B cell (primary cell): ENCODE measurements around the gene CHADL. TPM values are rescaled to one million over a fixed set of nuclear protein-coding genes. Genes with fewer than 3 reads are reported as not detected.

ENCODE experiments used
- ATAC-seq: fragments of 200-7000 bp; cut with Tn5 transposase; one replicate; pipeline ENCODE4 v1.10.0; 2021; ENCODE audit warnings: low read depth, mild to moderate bottlenecking, moderate number of reproducible peaks, moderate library complexity
- CTCF ChIA-PET: fragments of 350-600 bp; sonication (Branson Sonifier 250); formaldehyde crosslinking; loops from one replicate; lab custom pipeline; 2021; ENCODE audit warnings: antibody characterized with exemption, inconsistent platforms; lab: Charles Lee
- POLR2A ChIA-PET: fragments of 350-600 bp; sonication (Branson Sonifier 250); formaldehyde crosslinking; loops from one replicate; lab custom pipeline; 2021; ENCODE audit warnings: antibody characterized with exemption; lab: Charles Lee
- DNase-seq: peaks from one replicate; pipeline ENCODE4 v3.0.0; 2013
- H2AFZ ChIP-seq: 2 replicates; pipeline ENCODE4 v1.6.1; 2012; ENCODE audit warnings: mild to moderate bottlenecking, low read depth, low read length; ENCODE audit not compliant: insufficient read depth, poor library complexity, severe bottlenecking
- H3K27ac ChIP-seq, 2 donors: 1 replicate in 1 of 2; 2 replicates in 1 of 2; pipeline ENCODE4 v1.5.1; 2012 to 2013; ENCODE audit warnings: low read length in 2 of 2, mild to moderate bottlenecking in 2 of 2, moderate library complexity in 1 of 2
- H3K27me3 ChIP-seq, 4 experiments: fragments of 200-600 bp in 1 of 4; sonication (generic) in 1 of 4; replicated peaks in 1 of 4; 1 replicate in 2 of 4; 2 replicates in 2 of 4; pipeline versions ENCODE4 v1.6.1 to v1.7.0; 2013 to 2016; ENCODE audit warnings: low read length in 3 of 4, mild to moderate bottlenecking in 2 of 4, mixed read lengths in 1 of 4, moderate library complexity in 1 of 4; ENCODE audit not compliant: insufficient read depth in 4 of 4, control insufficient read depth in 3 of 4; ENCODE audit errors: control extremely low read depth in 1 of 4
- H3K36me3 ChIP-seq, 2 experiments: replicated peaks in 1 of 2; 1 replicate in 1 of 2; 2 replicates in 1 of 2; pipeline versions ENCODE4 v1.6.1 to v1.7.1; 2013; ENCODE audit warnings: low read length in 1 of 2; ENCODE audit not compliant: insufficient read depth in 2 of 2, control insufficient read depth in 1 of 2; ENCODE audit errors: control extremely low read depth in 1 of 2, extremely low read depth in 1 of 2
- H3K4me1 ChIP-seq, 2 donors: fragments of 200-600 bp in 1 of 2; sonication (generic) in 1 of 2; 1 replicate in 1 of 2; 2 replicates in 1 of 2; pipeline versions ENCODE4 v1.5.1 to v1.6.1; 2013 to 2017; ENCODE audit warnings: low read length in 2 of 2; ENCODE audit not compliant: control insufficient read depth in 2 of 2, insufficient read depth in 2 of 2
- H3K4me2 ChIP-seq: replicated peaks from 2 replicates; pipeline ENCODE3; 2012; ENCODE audit warnings: mild to moderate bottlenecking, low read depth, low read length; ENCODE audit not compliant: poor library complexity, severe bottlenecking
- H3K4me3 ChIP-seq, 5 experiments: fragments of 200-600 bp in 1 of 5; sonication (generic) in 1 of 5; 1 replicate in 3 of 5; 2 replicates in 2 of 5; pipeline versions ENCODE4 v1.5.1 to v1.7.0; 2011 to 2016; ENCODE audit warnings: low read length in 4 of 5, mild to moderate bottlenecking in 4 of 5, low read depth in 2 of 5, control low read depth in 1 of 5, moderate library complexity in 1 of 5; ENCODE audit not compliant: insufficient read depth in 1 of 5; ENCODE audit errors: control extremely low read depth in 1 of 5, extremely low read depth in 1 of 5
- H3K79me2 ChIP-seq: fragments of 200-600 bp; sonication (generic); one replicate; pipeline ENCODE4 v1.6.0; 2016; ENCODE audit warnings: low read length; ENCODE audit not compliant: control insufficient read depth, insufficient read depth
- H3K9ac ChIP-seq: fragments of 200-600 bp; sonication (generic); 2 replicates; pipeline ENCODE4 v1.6.1; 2017; ENCODE audit warnings: mild to moderate bottlenecking, low read length, moderate library complexity
- H3K9me3 ChIP-seq, 3 donors: one replicate each; pipeline versions ENCODE4 v1.6.1 to v1.7.1; 2013; ENCODE audit warnings: low read length in 2 of 3; ENCODE audit not compliant: control insufficient read depth in 2 of 3, insufficient read depth in 1 of 3; ENCODE audit errors: control extremely low read depth in 1 of 3
- H4K20me1 ChIP-seq: 2 replicates; pipeline ENCODE4 v1.6.0; 2012; ENCODE audit warnings: mild to moderate bottlenecking, low read length; ENCODE audit not compliant: insufficient read depth, control insufficient read depth, poor library complexity, severe bottlenecking
- H3K27ac Mint-ChIP-seq: one replicate; pipeline ENCODE4 v1.8.0; 2021; ENCODE audit warnings: mixed read lengths
- H3K27me3 Mint-ChIP-seq: one replicate; pipeline ENCODE4 v1.8.0; 2021; ENCODE audit warnings: mixed read lengths
- H3K4me1 Mint-ChIP-seq: one replicate; pipeline ENCODE4 v1.8.0; 2021; ENCODE audit warnings: mixed read lengths
- H3K4me3 Mint-ChIP-seq: one replicate; pipeline ENCODE4 v1.8.0; 2021; ENCODE audit warnings: mixed read lengths
- H3K9me3 Mint-ChIP-seq: one replicate; pipeline ENCODE4 v1.8.0; 2022; ENCODE audit warnings: mixed read lengths; ENCODE audit not compliant: insufficient read depth
- EZH2 ChIP-seq: IDR thresholded peaks from 2 replicates; pipeline ENCODE4 v1.6.1; 2012; ENCODE audit warnings: borderline replicate concordance, low read depth, mild to moderate bottlenecking, moderate library complexity, low read length; ENCODE audit not compliant: insufficient read depth, poor library complexity, severe bottlenecking
- WGBS: methylation state at CpG from one replicate; pipeline ENCODE4 v1.1.5; 2013; ENCODE audit warnings: missing lambda C conversion rate; ENCODE audit not compliant: insufficient coverage; 5-methylcytosine and 5-hydroxymethylcytosine counted together
- intact Hi-C: fragments of 100-400 bp; cut with micrococcal nuclease; formaldehyde crosslinking; loops from one replicate; pipeline ENCODE4 v1.10.0; 2022
- polyA plus RNA-seq: library from polyadenylated mRNA; depleted of rRNA; stranded (reverse); fragments of >200 nt; gene quantifications from 2 replicates; pipeline ENCODE4 v1.2.3, GENCODE V29; 2012
- total RNA-seq, 2 donors: library from RNA; stranded (reverse); fragments of 120-200 nt in 1 of 2; gene quantifications; 1 replicate in 1 of 2; 2 replicates in 1 of 2; pipeline versions ENCODE4 v1.2.3 to v1.2.4, GENCODE V29; 2013 to 2022
- TF ChIP-seq, protein P1 (sequence below): fragments of 200-600 bp; IDR thresholded peaks from one replicate; pipeline ENCODE4 v1.8.0; 2022; ENCODE audit warnings: antibody characterized with exemption, mild to moderate bottlenecking

CHADL gene
- total and polyA plus RNA-seq, 2 donors (not counting 1 experiment from before 2014, with no cell fraction given), result 0.07 to 0.59 TPM

DNA sequence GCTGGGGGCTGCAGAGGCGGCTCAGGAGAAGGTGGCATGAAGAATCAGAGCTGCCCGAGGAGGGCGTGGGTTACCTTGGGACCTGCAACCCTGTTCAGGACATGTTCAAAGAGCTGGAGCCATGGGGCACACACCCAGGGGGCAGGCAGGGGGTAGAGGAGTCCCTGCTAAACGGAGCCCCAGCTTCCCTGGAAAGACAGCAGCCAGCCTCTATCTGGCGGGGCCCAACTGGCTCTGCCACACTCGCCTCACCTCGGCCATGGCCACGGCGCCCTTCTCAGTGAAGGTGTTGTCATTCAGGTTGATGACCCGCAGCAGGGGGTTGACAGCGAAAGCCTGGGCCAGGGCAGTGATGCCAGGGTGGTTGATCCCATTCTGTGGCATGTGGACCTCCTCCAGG is 17.0 kb upstream of the CHADL start:
- 95% methylated on average over 11 of the region's 11 CpGs for WGBS
- H3K79me2 ChIP-seq, result no peaks in the 10 kb centered on the region
- no peaks in the 10 kb centered on the region for H3K9me3 Mint-ChIP-seq

More for the DNA sequence above, 17.0 kb upstream of the CHADL start:
- Mint-ChIP-seq H3K27ac (no peak overlapping the region), H3K4me3 (no peak overlapping the region), H3K27me3 (no peaks in the 10 kb centered on the region), H3K4me1 (no peaks in the 10 kb centered on the region)
- H2AFZ ChIP-seq, result no peak overlapping the region
- no peaks in the 10 kb centered on the region for H4K20me1 ChIP-seq
- H3K4me2 ChIP-seq, result no peak overlapping the region
- no peak overlapping the region for H3K4me3 ChIP-seq
- H3K4me1 ChIP-seq, result no peaks in the 10 kb centered on the region
- no peaks in the 10 kb centered on the region for H3K27me3 ChIP-seq
- POLR2A ChIA-PET, result interaction anchor here (0.8 kb wide), 1 partner anchor 107 kb away, joined by 3 read pairs; no protein-coding TSS in a partner anchor
- H3K27ac ChIP-seq, result no peak overlapping the region
- DNase-seq (no peak), ATAC-seq (no peak)
- CTCF ChIA-PET, result no interaction called here
- H3K9ac ChIP-seq, result no peak overlapping the region
- TF ChIP-seq, protein P1, sequence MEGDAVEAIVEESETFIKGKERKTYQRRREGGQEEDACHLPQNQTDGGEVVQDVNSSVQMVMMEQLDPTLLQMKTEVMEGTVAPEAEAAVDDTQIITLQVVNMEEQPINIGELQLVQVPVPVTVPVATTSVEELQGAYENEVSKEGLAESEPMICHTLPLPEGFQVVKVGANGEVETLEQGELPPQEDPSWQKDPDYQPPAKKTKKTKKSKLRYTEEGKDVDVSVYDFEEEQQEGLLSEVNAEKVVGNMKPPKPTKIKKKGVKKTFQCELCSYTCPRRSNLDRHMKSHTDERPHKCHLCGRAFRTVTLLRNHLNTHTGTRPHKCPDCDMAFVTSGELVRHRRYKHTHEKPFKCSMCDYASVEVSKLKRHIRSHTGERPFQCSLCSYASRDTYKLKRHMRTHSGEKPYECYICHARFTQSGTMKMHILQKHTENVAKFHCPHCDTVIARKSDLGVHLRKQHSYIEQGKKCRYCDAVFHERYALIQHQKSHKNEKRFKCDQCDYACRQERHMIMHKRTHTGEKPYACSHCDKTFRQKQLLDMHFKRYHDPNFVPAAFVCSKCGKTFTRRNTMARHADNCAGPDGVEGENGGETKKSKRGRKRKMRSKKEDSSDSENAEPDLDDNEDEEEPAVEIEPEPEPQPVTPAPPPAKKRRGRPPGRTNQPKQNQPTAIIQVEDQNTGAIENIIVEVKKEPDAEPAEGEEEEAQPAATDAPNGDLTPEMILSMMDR, result no peak
- TF ChIP-seq EZH2, result no peak
- intact Hi-C loops, result no loop called here
- peaks cover 0 to 79% of the 10 kb centered on the region in 2 experiments for H3K36me3 ChIP-seq
- H3K9me3 ChIP-seq, result no peaks in the 10 kb centered on the region
